GM21390 (cell line): ENCODE results near the gene JAZF1.
"Not testable (repeated sequence)": the region's sequence is repeated elsewhere in the genome, so short reads cannot be mapped to it uniquely, and the experiment has no call there.

Source experiments
- ATAC-seq: cut with Tn5 transposase; IDR thresholded peaks from one replicate; pipeline ENCODE4 v1.9.1; 2021; ENCODE audit not compliant: unreplicated experiment

Gene JAZF1

GRCh38 chr7:27889800-27890199 is 290.8 kb downstream of the JAZF1 start:
- ATAC-seq, result no peak

- no peak for ATAC-seq
These were observed 291.9 kb downstream of the JAZF1 start for GRCh38 chr7:27888736-27889135.

DNA sequence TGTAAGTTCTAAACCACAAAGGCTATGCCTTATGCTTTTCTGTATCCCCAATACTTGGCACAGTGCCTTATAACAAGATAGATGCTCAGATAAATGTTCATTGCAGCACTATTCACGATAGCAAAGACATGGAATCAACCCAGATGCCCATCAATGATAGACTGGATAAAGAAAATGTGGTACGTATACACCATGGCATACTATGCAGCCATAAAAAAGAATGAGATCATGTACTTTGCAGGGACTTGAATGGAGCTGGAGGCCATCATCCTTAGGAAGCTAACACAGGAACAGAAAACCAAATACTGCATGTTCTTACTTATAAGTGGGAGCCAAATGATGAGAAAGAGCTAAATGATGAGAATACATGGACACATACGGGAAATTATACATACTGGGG is 293.9 kb downstream of the JAZF1 start:
- ATAC-seq, result not testable (repeated sequence)

- ATAC-seq, result no peak
These were observed 294.9 kb downstream of the JAZF1 start for GRCh38 chr7:27885652-27886051.

DNA sequence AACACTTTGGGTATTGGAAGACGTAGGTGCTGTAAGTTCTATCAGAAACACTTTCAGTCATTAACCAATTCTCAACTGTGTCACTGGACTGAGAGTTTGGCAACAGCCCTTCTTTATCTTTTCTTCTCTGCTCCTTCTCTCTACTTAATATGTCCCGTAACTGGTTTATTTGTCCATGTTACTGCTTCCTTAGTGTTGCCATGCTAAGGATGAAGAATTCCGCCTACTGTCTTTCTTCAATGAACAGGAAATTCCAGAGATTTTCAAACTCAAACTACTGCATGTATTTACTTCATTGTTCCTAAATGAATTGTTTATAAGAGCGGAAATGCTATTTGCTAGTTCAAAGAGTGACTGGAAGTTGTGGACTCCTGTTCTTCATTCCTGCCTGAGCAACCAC is 296.9 kb downstream of the JAZF1 start:
- ATAC-seq, result no peak

GRCh38 chr7:27876756-27877155 is 303.8 kb downstream of the JAZF1 start:
- ATAC-seq, result no peak

- ATAC-seq, result no peak
These were observed 304.8 kb downstream of the JAZF1 start for GRCh38 chr7:27875832-27876231.

DNA sequence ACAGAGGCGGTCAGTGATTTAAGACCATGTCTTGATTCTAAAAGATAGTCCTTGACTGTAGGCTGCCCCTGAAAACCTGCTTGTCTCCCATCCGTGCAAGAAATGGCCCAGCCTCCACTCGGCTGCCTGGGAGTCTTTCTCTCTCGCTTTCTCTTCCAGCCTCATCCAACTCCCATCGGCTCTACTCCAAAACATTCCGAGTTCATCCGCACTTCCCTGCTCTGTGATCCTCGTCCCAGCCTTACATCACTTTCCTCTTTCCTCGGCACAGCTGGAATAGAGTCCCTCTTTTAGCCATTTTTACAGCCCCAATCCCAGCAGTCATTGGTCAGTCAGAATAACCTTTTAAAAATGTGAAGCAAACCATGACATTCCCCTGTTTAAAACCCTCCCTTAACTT is 305.5 kb downstream of the JAZF1 start:
- no peak for ATAC-seq

GRCh38 chr7:27873981-27874957 is 306.3 kb downstream of the JAZF1 start:
- ATAC-seq, result no peak

DNA sequence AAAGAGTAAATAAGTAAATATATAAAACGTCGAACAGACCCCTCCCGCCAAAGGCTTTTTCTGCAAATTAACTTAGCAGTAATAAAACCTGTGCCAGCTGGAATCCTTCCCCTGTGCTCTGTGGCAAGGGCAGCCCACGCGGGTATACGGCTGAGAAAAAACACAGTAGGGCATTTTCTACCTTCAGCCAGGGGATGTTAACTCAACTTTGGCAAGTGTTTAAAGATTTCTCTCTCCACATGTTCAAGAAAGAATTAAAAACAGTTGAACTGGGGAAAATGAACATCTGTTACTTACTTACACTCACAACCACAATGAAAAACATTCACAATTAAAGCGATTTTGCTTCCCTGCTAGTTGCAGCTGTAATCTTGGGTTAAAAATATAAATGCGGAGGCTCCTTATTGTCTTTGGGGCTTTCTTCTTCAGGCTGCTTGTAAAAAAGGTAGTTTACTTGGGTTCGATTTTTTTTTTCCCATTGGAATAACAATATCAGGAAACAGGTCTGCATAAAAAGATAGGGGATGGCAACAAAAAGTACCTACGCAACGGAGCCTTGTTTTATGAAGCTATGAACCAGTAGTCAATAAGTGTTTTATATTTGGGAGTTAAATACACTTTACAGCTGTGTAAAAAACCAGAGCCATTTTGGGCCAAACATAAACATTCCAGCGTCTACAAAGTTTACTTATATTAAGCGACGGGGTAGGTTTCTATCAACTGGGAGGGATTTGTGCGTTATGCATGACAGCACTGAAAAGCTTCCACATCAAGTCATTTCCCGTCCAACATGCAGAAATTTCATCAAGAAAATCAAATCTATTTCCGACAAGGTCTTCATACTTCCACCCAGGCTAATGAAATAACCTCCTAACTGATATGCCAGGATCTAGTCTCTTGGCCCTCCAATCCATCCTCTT is 308.0 kb downstream of the JAZF1 start:
- ATAC-seq, result no peak

GRCh38 chr7:27871866-27872265 is 308.7 kb downstream of the JAZF1 start:
- ATAC-seq, result no peak

GRCh38 chr7:27871086-27871485 is 309.5 kb downstream of the JAZF1 start:
- no peak for ATAC-seq

GRCh38 chr7:27870595-27870994 is 310.0 kb downstream of the JAZF1 start:
- no peak for ATAC-seq

GRCh38 chr7:27869056-27869455 is 311.5 kb downstream of the JAZF1 start:
- no peak for ATAC-seq

DNA sequence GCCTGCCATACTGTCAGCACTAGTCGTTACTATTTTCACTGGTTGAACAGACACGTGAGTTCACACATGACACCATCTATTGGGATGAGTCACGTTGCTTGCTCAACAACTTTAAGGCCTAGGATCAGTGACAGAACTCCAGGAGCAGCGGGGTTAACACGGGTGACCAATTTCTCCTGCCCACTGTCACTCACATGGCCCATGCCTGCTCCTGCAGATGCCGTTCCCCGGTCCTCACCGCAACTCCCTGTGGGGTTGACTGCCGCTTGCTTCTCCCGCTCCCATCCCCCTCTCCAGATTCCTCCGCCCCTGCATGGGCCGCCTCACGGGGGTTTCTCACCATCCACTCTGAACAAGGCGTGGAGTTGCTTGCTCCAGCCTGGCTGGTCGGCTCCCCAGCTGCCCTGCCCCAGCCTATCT is 312.5 kb downstream of the JAZF1 start:
- no peak for ATAC-seq

DNA sequence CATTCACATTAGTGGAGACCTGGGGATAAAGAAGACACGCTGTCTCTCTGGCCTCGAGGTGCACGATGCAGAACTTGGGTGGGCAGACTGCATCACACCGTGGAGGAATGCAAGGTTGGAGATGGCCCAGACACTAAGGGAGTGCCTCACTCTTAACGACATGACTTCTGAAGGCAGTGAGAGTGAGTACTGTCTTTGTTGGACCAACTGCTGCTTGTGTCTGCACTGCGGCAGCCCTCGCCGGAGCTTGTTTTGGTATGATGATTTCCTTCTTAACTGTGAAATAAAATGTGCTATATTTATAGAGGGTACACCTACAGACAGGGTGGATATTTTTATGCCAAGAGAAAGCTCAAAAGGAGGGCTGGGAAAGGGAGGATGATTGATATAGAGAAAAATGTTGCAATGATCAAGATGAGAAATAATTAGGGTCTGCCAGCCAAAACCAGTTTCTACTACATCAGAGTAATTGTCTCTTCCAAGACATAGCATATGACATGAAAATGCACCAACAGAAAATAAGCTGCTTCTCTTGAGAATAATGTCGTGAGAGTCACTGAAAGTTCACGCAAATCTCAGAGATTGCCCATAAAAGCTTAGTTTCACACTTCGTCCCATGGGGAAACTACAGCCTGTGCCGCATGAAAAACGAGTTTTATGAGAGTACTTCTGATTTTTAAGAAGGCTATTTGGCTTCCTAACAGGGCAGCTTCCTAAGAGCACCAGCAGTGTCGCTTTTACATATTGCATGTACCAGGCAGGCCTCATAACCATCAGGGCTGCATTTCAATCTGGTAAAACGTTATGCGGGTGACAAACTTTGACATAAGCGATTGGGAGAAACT is 313.5 kb downstream of the JAZF1 start:
- no peak for ATAC-seq

GRCh38 chr7:27866256-27866655 is 314.3 kb downstream of the JAZF1 start:
- ATAC-seq, result no peak

- no peak for ATAC-seq
These were observed 316.7 kb downstream of the JAZF1 start for GRCh38 chr7:27863880-27864279.

DNA sequence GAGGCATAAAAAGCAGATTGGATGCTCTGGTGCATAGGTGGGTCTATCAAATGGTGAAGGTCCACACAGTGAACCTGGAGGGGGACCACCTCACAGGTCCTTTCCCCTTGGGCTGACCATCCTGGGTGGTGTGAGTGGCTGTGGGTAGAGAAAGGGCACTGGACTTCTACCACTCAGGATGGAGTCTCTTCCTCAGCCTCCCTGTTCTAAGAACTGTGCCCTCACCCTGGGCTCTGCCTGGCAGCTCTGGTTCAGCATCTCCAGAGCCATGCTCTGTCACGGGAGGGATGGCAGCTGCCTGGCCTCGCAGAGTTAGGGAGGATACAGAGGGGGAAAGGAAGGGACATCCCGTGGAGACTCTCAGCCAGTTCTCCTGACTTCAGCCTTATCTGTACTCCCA is 318.8 kb downstream of the JAZF1 start:
- no peak for ATAC-seq

- ATAC-seq, result no peak
These were observed 319.8 kb downstream of the JAZF1 start for GRCh38 chr7:27860800-27861199.
